Suppressor macrophage treated with lipopolysaccharide for 4 hours (primary cell): ENCODE results near the gene COG6.

Experiments used
- DNase-seq: peaks from one replicate; pipeline ENCODE4 v3.0.0-alpha.2; 2020

COG6 gene

DNA sequence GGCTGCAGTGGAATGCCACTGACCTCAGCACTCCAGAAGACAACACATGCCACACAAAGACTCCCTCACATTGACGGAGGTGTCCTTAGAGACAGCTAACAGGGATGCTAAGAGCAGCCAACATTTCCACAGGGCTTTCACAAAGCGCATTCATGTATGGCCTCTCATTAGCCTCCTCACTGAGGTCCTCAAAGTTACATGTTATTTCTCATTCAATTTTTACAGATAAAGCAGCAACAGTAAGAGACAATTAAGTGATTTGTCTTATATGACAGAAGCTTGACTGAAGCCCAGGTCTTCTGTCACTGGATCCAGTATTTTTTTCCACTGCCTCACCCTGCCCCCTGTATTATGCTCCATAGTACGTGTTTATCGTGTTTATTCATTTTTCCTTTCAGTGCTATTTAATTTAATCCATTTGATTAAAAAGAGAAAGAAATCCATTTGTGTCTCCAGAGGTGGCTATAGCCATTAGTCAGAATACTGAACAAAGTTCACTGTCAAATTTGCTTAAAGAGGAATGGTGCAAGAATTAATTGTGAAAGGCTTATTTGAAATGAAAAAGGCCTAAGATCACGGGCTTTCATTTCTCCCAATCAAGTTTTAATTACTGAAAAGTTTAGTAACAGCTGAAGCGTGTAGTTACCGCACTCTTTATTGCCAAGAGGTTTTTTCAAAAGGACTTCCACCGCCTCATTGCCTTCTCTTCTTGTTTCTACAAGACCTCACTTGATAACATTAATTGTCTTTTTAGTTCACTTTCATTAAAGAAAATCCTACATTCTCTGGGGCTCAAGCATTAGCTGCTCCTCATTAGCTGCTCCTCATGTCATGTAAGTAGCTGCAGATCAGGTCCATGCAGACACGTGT lies 115.0 kb downstream of the COG6 start:
- no peak for DNase-seq

DNA sequence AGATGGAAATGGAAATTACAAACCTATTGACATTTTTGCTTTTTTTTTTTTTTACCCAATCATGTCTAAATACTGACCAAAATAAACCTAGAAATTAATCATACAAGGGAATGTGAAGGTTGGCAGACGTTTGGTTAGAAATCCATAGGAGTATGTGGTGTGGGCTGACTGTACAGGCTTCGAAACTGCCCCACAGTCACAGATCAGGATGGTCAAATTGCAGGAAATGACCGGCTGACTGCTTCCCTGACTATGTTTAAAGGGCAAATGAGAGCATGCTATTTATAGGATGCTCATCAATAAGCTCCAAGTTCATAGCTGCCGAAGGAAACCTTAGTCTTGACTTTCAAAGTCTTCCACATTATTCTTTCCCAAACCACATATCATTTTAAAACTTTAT lies 118.4 kb downstream of the COG6 start:
- DNase-seq = no peak

GRCh38 chr13:39776439-39776838 lies 121.0 kb downstream of the COG6 start:
- no peak for DNase-seq

DNA sequence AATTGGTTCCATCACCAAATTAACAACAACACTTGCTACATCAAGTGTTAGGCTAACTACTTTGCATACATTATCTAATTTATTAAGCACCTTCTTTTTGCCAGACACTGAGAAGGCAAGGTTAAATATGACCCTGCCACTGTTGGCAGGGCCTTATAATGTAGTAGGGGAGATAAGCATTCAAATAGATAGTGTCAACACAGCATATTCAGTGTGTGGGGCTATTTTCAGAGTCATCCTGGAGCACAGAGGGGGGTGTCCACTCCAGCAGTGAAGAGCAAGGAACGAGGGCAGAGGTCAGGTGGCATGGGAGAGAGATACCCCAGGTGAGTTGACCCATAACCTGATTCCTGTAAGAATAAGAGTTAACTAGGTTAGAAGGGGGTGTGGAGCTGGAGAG lies 121.6 kb downstream of the COG6 start:
- DNase-seq = no peak

DNA sequence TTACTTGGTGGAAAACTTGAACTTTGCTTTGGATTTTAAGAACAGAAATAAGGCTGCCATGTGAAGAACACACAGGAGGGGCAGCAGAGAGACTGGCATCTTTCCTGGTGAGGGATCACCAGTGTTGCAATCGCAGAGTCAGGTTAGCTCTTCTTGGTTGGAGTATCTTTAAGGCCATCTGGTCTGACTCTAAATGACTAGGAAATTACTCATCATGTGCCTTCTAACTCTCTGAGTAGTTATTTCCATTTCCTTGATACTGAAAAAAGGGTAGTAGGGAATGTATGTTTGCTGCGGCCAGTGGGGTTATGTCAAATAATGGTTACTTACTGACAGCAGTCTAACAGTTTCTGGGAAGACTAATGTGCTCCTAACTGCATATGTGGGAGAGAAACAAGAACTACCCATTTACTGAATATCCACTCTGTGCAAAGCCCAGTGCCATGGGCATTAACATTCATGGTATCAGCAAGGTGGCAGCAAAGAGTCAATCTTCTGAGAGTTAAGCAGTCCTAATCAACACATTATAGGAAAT lies 122.1 kb downstream of the COG6 start:
- peak; percentile 29 for DNase-seq

DNA sequence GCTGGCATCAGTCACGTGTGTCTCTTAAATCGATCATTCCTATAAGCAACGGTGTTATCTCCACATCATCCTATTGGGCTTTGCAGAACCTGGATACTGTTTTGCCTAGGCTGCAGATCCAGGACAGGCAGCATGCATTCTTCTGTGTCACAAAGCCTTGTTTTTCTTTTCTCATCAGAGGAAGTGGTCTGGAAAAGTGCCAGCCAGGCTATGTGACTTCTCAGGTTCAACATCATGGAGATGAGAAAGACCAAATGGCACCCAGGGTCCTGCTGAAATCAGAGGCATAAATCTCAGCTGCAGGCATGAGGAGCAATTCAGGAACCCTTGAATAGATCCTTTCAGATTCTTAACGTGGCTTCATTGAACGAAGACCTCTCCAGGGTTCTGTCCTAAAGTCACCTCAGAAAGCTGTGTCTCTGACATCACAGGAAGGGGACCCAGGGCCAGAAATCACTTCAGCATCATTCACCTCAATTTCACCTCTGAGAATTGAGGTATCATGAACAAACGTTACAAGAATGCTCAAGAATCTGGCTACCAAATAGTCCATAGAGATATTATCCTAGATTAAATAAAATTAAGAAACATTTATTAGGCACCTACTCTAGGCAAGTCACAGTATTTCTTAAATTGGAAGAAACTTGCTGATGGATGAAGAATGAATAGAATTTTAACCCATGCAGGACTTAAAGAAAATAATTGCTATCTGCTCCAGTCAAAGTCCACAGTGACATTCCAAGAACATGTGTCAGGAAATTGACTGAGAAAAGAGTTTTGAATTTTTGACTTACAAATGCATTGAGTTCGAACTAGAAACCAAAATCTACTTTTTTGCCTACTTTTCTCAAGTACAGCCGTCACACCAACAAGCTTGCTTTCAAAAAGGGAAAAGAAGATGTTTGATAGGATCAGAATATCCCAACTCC lies 124.1 kb downstream of the COG6 start:
- DNase-seq = no peak

- no peak for DNase-seq
Measured at GRCh38 chr13:39780711-39781110, 125.2 kb downstream of the COG6 start.

GRCh38 chr13:39781381-39781780 lies 125.9 kb downstream of the COG6 start:
- no peak for DNase-seq

- DNase-seq = no peak
Measured at GRCh38 chr13:39783051-39783450, 127.6 kb downstream of the COG6 start.

GRCh38 chr13:39784347-39784746 lies 128.9 kb downstream of the COG6 start:
- DNase-seq = no peak

- DNase-seq = no peak
Measured at GRCh38 chr13:39786091-39786490, 130.6 kb downstream of the COG6 start.

GRCh38 chr13:39787086-39787487 lies 131.6 kb downstream of the COG6 start:
- DNase-seq = no peak

DNA sequence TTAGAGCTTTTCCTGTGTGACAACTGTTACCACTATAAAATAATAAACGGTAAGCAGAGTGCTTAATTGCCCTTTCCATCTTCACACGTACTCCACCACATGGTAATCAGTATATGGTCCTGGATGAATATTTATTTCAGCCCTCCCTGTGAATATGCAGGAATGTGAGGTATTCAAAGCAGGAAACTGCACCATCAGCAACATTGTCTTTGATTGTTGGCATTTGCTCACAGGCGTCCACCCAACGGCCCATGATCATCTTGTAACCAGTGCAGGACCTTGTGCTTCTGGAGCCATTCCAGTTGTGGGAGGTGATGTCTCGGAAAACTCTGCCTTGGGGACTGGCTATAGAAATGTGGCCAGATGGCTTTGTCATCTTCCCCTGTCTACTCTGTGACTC lies 132.6 kb downstream of the COG6 start:
- DNase-seq = no peak

GRCh38 chr13:39789451-39789850 lies 134.0 kb downstream of the COG6 start:
- DNase-seq = no peak
